OCI-LY1 (cell line): ENCODE results near the gene SRRM5.

Source experiments
- CTCF ChIP-seq: fragments of 200-600 bp; sonication (generic), shearing (Covaris generic); IDR thresholded peaks from 2 replicates; pipeline ENCODE4 v1.5.1; 2017; ENCODE audit warnings: mild to moderate bottlenecking, antibody characterized with exemption, low read length, moderate library complexity, mixed read lengths
- EZH2 ChIP-seq: fragments of 200-600 bp; sonication (generic), shearing (Covaris generic); IDR thresholded peaks from 2 replicates; pipeline ENCODE4 v1.8.0; 2017; ENCODE audit warnings: borderline replicate concordance, mixed run types, mild to moderate bottlenecking, antibody characterized with exemption, low read length, moderate library complexity, mixed read lengths

- no peak; the same call in 1 of the 2 replicates for TF ChIP-seq CTCF
- no peak for TF ChIP-seq EZH2
Measured at GRCh38 chr19:43599635-43600295, 12.1 kb upstream of the SRRM5 start.
